ENCODE measurements around the gene BRCA1. TPM values are rescaled to one million over a fixed set of nuclear protein-coding genes. Genes with fewer than 3 reads are reported as not detected.

Gene BRCA1
- total RNA-seq (2022; extraction: Qiagen RNA extraction; ENCODE audit: low read depth): 23.2 to 32.9 TPM (median 27.6 TPM) in 5 replicates

GRCh38 chr17:43125133-43125966, at the start of gene BRCA1:
Gene BRCA1, minus strand, starts transcription at chr17:43125364. Its CDS starts 1,268 bp downstream, at chr17:43124096.

DNA sequence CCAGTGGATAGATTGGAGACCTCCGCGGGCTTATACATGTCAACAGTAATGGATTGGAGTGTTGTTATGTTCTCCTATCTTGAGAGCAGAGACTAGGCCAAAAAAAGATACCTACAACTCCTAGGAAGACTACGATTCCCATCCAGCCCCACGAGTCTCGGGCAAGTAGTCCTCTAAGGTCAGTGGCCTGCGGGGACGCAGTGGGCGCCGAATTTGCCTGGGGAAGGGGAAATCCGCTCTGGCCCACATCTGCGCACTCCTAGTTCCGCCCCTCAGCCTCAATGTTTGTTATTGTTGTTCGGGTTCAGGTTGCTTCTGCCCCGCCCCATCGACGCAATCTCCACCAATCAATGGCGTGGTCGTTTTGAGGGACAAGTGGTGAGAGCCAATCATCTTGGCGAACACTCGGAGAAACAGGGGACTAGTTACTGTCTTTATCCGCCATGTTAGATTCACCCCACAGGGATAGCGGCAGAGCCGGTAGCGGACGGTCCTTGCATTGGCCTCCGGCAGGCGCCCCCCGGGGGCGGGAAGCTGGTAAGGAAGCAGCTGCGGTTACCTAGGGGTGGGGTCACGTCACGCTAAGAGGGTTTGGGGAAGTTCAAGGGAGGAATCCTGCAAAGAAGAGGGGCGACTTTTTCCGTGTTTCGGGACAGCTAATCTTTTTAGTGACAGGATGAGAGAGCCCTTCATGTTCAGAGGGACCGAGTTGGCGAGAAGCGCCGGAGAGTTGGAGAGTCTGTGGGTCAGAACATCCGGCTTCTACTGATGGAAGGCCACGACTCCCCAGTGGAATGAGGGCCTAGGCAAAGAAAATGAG, 45.8 kb upstream of the BRCA1 start, which contains the start of gene NBR1:
Gene NBR1 (plus strand): TSS at position 449 of the 820 bp plus-strand sequence. CDS start 4,586 bp downstream, outside the sequence.

GRCh38 chr17:43024407-43025289, 100.5 kb downstream of the BRCA1 start, which contains the start of gene RND2:
Gene RND2, plus strand, starts transcription at chr17:43025231. Its CDS starts 117 bp downstream, at chr17:43025348.

DNA sequence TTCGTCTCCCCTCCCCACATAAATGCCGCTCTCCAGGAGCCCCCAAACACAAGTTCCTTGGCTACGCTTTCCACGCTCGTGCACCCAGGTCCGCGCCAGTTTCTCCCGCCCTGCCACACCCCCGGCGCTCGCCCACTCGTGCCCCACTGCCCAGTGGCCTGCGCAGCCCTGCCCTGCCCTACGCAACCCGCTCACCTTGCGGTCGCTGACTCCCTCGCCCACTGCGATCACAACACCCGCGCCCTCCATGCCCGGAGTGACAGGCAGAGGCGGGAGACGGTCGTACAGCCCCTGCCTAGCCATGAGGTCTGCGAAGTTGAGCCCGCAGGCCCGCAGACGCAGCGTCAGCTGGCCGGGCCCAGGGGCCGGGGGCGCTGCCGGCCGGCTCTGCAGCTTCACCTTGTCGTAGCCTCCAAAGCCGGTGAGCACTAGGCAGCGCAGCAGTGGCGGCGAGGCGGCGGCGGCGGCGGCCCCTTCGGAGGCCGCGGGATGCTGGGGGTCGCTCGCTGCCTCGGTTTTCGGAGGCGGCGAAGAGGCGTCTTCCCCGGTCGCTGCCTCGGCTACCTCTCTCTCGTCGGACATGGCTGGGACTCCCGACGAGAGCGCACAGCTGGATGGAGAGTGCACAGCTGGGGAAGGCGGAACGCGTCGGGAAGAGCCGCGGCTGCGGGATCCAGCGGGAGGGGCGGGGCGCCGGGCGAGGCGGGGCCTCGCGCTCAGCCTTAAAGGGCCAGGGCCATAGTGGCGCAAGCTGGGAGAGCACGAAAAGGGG, 103.2 kb downstream of the BRCA1 start, which contains the start of gene VAT1:
Gene VAT1 (minus strand): TSS at position 645 of the 772 bp plus-strand sequence. CDS start 63 bp downstream, at position 582.

GRCh38 chr17:43006639-43007551, 118.3 kb downstream of the BRCA1 start, which contains the start of gene IFI35:
Gene IFI35, plus strand, starts transcription at chr17:43006784. Its CDS starts 164 bp downstream, at chr17:43006948.

GRCh38 chr17:42997984-42998938, 126.9 kb downstream of the BRCA1 start, which contains the start of gene RPL27:
Gene RPL27, plus strand, starts transcription at chr17:42998419. Its CDS starts 332 bp downstream, at chr17:42998751.

Other genes with a start within 250 kb of the BRCA1 start
- not detected in 5 replicates for gene G6PC1, start 224.6 kb downstream of the BRCA1 start, total RNA-seq (2022; extraction: Qiagen RNA extraction; ENCODE audit: low read depth)
- 51.5 to 58.5 TPM (median 55.3 TPM) in 5 replicates for gene AARSD1, start 160.9 kb downstream of the BRCA1 start, total RNA-seq (2022; extraction: Qiagen RNA extraction; ENCODE audit: low read depth)
- 0.55 to 0.99 TPM (median 0.84 TPM) in 5 replicates for gene PTGES3L, start 145.3 kb downstream of the BRCA1 start, total RNA-seq (2022; extraction: Qiagen RNA extraction; ENCODE audit: low read depth)
- 19.6 to 21.7 TPM (median 20.3 TPM) in 5 replicates for gene RUNDC1, start 144.8 kb downstream of the BRCA1 start, total RNA-seq (2022; extraction: Qiagen RNA extraction; ENCODE audit: low read depth)
- gene RPL27, start 126.9 kb downstream of the BRCA1 start, total RNA-seq (2022; extraction: Qiagen RNA extraction; ENCODE audit: low read depth): 2,853 to 3,460 TPM (median 3,163 TPM) in 5 replicates
- gene IFI35, start 118.6 kb downstream of the BRCA1 start, total RNA-seq (2022; extraction: Qiagen RNA extraction; ENCODE audit: low read depth): 17.3 to 19.5 TPM (median 17.9 TPM) in 5 replicates
- gene VAT1, start 103.0 kb downstream of the BRCA1 start, total RNA-seq (2022; extraction: Qiagen RNA extraction; ENCODE audit: low read depth): 202 to 235 TPM (median 227 TPM) in 5 replicates
- 0.13 to 0.24 TPM (median 0.15 TPM) in 5 replicates for gene RND2, start 100.1 kb downstream of the BRCA1 start, total RNA-seq (2022; extraction: Qiagen RNA extraction; ENCODE audit: low read depth)
- gene NBR1, start 45.9 kb upstream of the BRCA1 start, total RNA-seq (2022; extraction: Qiagen RNA extraction; ENCODE audit: low read depth): 35.9 to 52.1 TPM (median 44.9 TPM) in 5 replicates
- 0.85 to 1.6 TPM (median 1.1 TPM) in 5 replicates for gene TMEM106A, start 86.5 kb upstream of the BRCA1 start, total RNA-seq (2022; extraction: Qiagen RNA extraction; ENCODE audit: low read depth)
- gene CCDC200, start 103.3 kb upstream of the BRCA1 start, total RNA-seq (2022; extraction: Qiagen RNA extraction; ENCODE audit: low read depth): not detected in 5 replicates
- not detected in 5 replicates for gene RNU2-1, start 108.6 kb upstream of the BRCA1 start, total RNA-seq (2022; extraction: Qiagen RNA extraction; ENCODE audit: low read depth)